Medulla oblongata (tissue), 1 donor: ENCODE measurements around the gene AATF.
A peak's percentile ranks its signal among the peaks of the same experiment; 100 is the strongest.
"Not testable (repeated sequence)": the region's sequence is repeated elsewhere in the genome, so short reads cannot be mapped to it uniquely, and the experiment has no call there.

ENCODE experiments used
- DNase-seq: peaks from one replicate; pipeline ENCODE4 v3.0.0-alpha.2; 2015; ENCODE audit errors: extremely low spot score

AATF gene

GRCh38 chr17:37047631-37048104 lies 98.9 kb downstream of the AATF start:
- peak; percentile 93 for DNase-seq

- no peak for DNase-seq
These were observed 100.1 kb downstream of the AATF start for GRCh38 chr17:37048811-37049210.

GRCh38 chr17:37050920-37051319 lies 102.2 kb downstream of the AATF start:
- no peak for DNase-seq

- no peak for DNase-seq
These were observed 102.6 kb downstream of the AATF start for GRCh38 chr17:37051381-37051780.

- no peak for DNase-seq
These were observed 103.1 kb downstream of the AATF start for GRCh38 chr17:37051833-37052232.

DNA sequence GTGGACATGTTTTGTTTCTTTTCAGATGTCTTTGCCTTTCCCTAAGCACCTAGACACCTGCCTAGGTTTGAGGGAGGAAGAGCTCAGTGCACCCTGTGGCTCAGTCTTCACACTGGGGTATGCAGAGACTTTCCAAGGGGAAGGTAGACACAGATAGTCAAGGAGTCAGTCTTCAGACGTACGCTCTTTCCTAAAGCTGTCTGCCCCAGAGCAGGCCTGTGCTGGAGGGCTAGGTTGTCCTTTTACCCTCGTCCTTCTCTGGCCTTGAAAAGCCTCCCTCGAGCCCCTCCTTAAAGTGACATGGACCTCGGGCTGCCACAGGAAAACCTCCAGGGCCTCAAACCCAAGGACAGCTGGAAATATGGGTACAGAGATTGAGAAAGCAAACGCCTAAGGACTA lies 103.7 kb downstream of the AATF start:
- no peak for DNase-seq

GRCh38 chr17:37054894-37055293 lies 106.1 kb downstream of the AATF start:
- DNase-seq: no peak

- DNase-seq: no peak
These were observed 107.9 kb downstream of the AATF start for GRCh38 chr17:37056622-37057021.

GRCh38 chr17:37059493-37059892 lies 110.7 kb downstream of the AATF start:
- no peak for DNase-seq

DNA sequence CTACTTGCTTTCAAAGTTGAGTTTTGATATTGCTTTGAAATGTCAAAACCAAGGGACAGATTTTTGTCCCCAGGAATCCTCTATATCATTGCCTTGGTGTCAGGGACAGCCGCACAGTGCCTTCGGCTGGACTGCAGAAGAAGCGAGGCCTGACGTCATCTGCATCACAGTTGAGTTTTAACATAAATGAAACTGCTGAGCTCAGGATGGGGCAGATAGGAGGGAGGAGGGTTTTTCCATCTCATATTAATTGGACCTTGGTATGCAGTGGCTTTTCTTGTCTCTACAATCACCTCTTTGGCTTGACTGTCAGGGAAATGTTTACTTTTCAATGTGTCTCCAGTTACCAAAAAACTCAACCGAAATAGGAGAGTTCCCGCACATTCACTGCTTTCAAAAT lies 111.3 kb downstream of the AATF start:
- DNase-seq: no peak

DNA sequence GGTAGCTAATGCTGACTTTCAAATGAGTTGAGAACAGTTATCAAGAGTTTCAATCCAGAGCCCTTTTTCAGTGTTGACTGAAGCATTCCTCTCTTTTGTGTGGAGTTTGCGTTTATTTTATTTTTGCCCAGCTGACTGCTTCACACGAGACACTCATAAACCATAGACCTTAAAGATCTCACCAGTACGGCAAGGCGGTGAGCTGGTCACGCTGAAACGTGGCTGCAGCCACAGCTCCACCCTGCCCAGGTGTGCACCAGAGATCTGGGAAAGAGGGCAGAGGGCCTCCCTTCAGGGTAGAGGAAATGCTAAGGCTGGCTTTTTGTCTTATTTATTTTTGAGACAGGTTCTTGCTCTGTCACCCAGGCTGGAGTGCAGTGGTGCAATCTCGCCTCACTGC lies 112.2 kb downstream of the AATF start:
- no peak for DNase-seq

GRCh38 chr17:37062021-37062420 lies 113.3 kb downstream of the AATF start:
- no peak for DNase-seq

DNA sequence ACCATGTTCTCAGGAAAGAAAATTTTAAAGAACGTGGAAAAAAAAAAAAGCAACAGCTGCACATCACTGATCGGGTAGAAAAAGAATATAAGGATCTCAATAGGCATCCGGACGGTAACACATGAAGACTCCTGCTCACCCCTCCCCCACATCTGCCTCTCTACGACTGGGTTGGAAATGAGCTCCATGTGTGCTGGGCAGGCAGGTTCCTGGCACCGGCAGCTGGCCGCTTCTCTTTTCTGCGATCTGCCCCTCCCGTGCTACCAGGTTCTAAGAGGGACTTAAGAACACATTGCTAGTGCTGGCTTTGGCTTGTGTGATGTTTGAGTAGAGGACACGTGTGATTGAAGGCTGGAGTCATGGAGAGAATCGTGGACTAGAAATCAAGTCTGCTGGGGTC lies 115.5 kb downstream of the AATF start:
- no peak for DNase-seq

GRCh38 chr17:37064956-37065355 lies 116.2 kb downstream of the AATF start:
- no peak for DNase-seq

DNA sequence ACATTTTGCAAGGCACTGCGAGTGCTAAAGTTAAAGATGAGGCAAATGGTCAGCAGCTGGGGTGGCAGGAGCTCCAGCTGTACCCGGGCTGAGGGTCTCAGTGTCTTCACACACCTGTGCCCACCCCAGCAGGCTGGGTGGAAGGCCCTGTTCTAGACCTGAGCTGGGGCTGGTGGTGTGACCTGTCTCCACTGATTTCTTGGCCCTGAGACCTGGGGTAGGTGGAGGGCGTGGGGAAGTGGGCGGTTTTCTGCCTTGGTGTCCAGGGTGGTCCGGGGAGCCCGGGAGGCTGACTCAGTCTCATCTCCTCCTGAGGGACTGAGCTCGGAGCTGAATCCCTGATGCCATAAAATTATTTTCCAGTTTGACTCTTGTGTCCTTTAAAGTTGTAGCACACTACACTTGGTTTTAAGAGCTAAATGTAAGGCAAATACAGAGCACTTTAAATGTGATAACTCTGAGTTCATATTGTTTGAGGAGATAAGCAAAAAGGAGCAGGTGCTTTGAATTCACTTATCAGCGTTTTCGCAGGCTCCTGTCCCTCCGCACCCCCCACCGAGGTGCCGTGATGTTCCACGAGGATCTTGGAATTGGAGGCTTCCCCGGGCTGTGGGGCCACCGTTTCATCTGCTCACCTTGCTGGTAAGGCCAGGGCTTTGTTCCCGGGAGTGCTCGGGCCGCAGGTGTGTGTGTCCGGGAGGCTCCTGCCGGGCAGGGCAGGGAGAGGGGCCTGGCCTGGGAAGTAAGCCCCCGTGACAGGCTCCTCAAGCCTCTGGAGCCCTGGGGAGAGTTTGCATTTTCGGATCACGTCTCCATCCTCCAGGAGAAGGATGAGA lies 117.0 kb downstream of the AATF start:
- DNase-seq: no peak

DNA sequence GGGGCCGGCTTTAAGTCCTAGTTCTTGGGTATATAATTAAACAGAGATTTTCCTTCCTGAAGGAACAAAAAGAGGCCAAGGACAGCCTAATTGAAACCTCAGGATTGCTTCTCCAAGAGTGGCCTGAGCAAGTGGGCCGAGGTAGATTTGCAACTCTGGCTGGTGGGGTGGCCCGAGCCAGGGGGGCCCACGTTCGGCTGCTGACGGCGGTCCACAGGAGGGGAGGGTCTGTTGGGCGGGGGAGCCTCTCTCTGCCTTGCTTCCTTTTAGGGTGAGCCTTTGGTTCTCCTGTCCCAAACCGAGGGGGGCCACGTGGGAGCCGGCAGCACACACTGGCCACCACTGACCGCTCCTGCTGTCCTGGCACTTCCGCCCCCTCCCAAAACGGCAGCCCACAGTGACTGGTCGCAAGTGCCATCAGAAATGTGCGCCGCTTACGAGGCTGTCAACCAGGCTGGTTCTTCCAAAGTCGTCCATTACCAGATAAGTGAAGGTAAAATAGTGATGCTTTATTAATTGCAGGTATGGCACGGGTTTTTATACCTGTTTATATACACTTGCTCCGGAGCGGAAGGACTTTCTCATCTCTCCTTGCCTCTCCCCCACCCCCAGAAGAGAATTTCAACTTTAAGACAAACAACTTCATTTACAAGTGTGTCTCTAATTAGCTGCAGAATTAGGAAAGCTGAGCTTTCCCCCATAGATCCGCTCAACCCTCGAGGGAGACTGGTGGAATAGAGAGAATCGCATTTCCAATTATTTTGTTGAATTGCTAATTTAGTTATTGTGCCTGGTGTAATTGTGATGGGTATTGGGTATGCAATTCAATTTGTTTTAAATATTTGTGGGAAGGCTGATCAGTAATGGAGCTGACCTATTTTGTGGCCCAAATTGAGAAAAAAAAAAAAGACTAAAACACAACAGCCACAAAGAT lies 117.8 kb downstream of the AATF start:
- no peak for DNase-seq

GRCh38 chr17:37067555-37068111 lies 118.9 kb downstream of the AATF start:
- DNase-seq: no peak

GRCh38 chr17:37068266-37068665 lies 119.5 kb downstream of the AATF start:
- no peak for DNase-seq

DNA sequence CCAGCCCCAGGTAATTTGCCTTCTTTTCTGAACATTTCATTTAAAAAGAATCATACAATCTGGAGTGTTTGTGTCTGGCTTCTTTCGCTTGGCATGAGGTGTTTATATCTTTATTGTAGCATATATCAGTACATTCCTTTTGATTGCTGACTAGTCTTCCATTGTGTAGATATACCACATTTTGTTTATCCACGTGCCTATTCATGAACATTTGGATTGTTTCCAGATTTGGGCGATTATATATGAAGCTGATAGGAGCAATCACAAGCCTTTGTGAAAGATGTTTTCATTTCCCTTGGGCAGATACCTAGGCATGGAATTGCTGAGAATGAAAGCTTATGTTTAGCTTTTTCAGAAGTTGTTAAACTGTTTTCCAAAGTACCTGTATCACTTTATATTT lies 120.3 kb downstream of the AATF start:
- no peak for DNase-seq

- DNase-seq: not testable (repeated sequence)
These were observed 124.7 kb downstream of the AATF start for GRCh38 chr17:37073464-37073863.

DNA sequence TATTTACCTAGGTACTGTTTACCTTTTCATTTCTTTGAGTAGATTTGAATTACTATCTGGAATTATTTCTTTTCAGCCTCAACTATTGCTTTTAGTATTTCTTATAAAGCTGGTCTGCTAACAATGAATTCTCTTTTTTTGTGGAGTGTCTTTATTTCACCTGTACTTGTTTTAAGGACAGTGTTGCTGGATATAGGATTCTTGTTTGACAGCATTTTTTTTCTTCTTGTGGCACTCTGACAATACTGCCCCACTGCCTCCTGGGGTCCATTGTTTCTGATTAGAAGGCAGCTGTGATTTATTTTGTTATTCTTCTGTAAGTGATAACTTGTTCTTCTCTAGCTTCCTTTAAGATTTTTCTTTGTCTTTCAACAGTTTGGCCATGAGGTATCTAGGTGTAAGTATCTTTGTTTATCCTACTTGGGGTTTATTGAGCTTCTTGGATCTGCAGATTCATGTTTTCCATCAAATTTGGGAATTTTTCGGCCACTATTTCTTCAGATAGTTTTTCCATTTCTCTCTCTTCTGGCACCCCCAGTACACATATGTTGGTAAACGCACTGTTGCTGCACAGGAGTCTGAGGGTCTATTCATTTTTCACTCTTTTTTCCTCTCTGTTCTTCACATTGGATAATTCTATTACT lies 130.4 kb downstream of the AATF start:
- no peak for DNase-seq

DNA sequence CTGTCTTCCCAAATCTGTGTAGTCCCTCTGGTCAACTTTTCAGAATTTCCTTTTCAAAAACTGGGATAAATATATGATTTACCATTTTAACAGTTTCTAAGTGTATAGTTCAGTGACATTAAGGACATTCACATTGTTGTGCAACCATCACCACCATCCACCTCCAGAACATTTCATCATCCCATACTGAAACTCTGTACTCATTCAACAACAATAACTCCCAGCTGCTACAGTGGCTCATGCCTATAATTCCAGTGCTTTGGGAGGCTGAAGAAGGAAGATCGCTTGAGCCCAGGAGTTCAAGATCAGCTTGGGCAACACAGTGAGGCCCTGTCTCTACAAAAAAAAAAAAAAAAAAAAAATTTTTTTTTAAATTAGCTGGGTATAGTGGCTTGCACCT lies 131.0 kb downstream of the AATF start:
- DNase-seq: no peak
